Stimulated activated CD4-positive, alpha-beta T cell treated with anti-CD3 and anti-CD28 coated beads, Interleukin-12 subunit alpha, Interleukin-12 subunit beta, amount 100 ng/mL, for 48 hours (primary cell): ENCODE results near the gene SLC17A2.

Source experiments
- DNase-seq, 3 donors: peaks; one replicate each; pipeline ENCODE4 v3.0.0-alpha.2; 2020; ENCODE audit warnings: low read depth in 2 of 3, low spot score in 1 of 3

SLC17A2 gene, protein sequence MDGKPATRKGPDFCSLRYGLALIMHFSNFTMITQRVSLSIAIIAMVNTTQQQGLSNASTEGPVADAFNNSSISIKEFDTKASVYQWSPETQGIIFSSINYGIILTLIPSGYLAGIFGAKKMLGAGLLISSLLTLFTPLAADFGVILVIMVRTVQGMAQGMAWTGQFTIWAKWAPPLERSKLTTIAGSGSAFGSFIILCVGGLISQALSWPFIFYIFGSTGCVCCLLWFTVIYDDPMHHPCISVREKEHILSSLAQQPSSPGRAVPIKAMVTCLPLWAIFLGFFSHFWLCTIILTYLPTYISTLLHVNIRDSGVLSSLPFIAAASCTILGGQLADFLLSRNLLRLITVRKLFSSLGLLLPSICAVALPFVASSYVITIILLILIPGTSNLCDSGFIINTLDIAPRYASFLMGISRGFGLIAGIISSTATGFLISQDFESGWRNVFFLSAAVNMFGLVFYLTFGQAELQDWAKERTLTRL

DNA sequence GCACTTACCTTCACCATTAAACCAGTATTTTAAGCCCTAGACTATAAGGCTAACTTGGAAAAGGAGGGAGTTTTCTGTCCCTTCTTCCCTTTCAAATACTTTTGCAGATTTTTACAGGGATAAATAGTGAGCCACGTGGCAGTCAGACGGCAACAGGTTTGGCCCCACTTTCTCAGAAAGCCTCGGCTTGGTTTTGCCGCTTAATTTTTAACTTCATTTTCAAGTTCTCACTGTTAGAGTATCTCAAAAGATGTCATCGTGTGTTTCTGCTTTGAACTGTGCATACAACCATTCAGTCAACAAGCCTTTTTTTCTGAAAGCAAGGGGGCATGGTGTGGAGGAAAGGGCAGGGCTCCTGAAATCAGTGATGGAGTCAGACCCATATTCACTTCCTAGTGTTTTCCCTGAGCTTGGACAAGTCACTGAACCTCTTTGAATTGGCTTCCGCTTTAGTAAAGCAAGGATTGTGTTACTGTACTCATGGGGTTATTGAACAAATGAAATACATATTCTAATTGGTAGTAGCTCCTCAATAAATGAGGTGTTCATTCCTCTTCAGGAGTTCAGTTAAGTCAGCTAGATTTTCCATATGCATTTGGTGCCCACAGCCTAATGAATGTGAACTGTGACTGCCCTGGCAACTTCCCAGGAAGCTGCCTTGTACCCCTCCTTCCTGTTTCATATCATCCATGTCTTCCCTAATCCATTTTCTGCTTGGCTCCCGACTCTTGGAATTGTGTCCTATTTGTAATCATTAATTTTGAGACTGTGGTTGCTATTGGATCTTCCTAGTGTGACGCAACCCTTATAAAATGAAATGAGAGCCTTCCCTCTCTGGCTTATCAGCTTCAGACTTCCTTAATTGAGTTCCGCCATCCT is at the start of gene SLC17A2:
Gene SLC17A2 (minus strand): TSS at position 160 of the 879 bp plus-strand sequence. CDS start 4,895 bp downstream, outside the sequence.
- no peak for DNase-seq

DNA sequence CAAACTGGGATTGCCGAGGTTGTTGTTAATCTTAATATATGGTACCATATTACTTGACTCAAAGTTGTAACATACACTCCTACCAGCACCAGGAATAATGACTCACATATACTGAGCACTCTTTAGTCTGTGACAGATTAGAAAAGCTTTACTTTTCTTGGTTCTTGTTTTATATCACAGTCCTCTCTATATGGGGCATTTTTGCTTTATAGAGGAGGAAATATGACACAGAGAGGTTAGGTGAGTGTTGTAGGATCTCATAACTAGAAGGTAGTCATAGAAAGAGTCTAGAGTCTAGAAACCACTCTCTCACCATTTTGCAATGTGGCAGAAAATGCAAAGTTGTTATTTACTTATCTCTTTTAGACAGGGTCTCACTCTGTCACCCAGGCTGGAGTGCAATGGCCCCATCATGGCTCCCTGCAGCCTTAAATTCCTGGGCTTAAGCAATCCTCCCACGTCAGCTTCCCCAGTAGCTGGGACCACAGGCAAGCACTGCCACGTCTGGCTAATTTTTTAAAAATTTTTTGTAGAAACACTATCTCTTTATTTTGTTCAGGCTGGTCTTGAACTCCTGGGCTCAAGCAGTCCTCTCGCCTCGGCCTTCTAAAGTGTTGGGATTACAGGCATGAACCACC is 45.6 kb upstream of the SLC17A2 start:
- no peak for DNase-seq

DNA sequence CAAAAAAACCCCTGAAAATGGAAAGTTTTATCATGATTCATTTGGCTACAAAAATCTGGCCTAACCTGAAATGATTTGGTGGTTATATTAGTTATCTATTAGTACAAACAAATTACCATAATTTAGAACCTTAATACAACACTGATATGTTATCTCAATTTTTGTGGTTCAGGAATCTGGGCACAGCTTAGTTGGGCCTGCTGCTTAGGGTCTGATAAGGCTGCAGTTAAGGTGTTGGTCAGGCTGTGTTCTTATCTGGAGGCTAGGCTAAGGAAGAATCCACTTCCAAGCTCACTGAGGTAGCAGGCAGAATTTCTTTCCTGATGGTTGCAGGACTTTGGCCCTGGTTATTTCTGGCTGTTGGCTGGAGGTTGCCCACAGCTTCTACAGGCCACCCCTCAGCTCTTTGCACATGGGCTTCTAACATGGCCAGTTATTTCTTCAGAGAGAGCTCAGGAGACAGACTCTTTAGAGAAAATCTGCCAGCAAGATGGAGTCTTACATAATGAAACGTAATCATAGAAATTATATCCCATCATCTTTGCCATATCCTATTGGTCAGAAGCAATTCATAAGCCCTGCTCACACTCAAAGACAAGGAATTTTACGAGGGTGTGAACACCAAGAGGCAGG is 43.5 kb upstream of the SLC17A2 start:
- DNase-seq = no peak

DNA sequence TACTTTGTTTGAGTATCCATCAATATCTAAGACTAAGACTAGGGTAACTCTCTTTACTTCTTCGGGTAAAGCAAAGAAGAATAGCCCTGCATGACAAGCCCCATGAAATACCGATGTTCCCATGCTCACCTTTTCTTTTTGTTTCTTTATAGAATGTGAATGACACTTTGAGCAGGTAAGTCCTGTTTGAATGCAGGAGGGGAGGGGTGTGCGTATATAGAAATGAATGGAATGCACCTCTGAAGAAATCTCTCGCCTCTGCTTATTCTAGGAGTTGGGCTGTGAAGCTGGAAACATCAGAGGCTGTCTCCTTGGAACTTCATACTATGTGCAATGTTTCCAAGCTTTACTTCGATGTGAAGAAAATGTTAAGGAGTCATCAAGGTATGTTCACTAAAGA is 42.4 kb upstream of the SLC17A2 start:
- no peak for DNase-seq

DNA sequence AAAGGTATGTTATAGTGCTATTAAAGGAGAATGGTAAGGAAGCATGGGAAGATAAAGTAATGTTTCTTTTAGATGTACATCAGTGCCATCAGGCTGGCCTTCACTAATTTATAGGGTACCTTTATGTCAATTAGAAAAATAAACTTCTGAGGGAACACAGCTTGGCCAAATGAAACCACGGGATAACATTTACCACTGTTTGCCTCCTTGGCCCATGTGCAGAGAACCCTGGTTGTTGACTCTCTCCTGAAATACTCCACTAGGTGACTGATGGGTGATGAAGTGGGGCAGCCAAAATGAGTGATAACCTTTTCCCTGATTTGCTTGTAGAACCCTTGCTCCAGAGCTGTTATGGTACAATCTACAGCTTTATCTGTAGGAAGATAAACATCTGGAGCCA is 41.6 kb upstream of the SLC17A2 start:
- DNase-seq = no peak

DNA sequence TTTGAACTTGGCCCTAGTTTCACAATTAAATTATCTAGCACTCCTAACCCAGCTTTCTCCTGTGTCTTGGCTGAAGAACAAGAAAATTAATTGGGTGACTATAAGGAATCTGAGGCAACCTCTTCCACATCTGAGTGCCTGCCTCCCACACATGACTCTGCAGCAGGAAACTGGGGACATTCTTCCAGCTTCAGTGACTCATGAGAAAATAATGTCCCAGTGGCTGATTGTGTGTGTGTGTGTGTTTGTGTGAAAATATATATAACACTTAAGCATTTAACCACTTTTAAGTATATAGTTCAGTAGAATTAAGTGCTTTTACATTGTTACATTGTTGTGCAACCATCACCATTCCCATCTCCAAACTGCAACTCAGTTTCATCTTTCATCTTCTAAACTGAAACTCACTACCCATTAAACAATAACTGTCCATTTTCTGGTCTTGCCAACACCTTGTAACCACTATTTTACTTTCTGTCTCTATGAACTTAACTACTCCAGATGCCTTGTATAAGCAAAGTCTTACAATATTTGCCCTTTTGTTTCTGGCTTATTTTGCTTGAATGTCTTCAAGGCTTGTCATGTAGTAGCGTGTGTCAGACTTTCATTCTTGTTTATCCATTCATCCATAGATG is 40.8 kb upstream of the SLC17A2 start:
- no peak for DNase-seq

DNA sequence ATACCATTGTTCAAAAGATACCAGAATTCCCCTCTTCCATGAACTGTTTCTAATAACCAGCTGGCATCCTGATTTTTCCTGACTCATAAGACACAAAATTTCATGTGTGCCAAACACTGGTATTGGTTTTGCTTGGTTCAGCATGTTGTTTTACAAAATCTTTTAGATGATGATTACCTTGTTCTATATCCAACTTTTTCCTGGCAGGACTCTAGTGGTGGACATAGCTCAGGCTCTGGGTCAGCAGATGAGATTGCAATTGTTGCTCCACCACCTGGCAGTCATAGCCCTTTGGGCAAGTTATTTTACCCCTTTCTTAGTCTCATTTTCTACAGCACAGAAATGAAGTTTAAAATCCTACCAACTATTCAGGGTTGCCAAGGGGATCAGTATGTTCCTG is 38.3 kb upstream of the SLC17A2 start:
- no peak for DNase-seq

DNA sequence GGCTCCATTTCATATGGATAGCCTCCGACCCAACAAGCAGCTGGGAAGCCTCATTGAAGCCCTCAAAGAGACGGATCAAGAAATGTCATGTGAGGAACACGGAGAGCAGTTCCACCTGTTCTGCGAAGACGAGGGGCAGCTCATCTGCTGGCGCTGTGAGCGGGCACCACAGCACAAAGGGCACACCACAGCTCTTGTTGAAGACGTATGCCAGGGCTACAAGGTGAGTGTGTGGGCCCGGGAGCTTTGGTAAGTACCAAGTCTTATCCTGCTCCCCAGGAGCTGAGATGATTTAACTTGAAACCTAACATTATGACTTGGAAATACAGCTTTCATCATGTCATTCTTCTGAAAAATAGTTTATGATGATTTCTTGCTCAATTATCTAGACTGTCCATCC is 36.2 kb upstream of the SLC17A2 start:
- no peak for DNase-seq

DNA sequence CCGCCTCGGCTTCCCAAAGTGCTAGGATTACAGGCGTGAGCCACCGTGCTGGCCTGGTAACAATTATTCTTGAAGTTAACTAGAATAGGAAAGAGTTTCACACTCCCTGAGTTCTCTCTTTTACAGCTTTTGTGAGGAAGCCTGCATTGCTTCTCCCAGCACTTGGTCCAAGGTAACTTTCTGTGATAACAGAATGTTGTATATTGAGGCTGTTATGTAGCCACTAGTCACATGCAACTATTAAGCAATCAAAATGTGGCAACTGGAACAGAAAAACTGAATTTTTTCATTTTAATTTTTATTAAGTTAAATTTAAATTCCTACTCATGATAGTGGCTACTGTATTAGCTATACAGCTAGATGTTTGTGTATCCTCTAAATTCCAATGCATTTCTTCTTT is 34.6 kb upstream of the SLC17A2 start:
- no peak for DNase-seq

DNA sequence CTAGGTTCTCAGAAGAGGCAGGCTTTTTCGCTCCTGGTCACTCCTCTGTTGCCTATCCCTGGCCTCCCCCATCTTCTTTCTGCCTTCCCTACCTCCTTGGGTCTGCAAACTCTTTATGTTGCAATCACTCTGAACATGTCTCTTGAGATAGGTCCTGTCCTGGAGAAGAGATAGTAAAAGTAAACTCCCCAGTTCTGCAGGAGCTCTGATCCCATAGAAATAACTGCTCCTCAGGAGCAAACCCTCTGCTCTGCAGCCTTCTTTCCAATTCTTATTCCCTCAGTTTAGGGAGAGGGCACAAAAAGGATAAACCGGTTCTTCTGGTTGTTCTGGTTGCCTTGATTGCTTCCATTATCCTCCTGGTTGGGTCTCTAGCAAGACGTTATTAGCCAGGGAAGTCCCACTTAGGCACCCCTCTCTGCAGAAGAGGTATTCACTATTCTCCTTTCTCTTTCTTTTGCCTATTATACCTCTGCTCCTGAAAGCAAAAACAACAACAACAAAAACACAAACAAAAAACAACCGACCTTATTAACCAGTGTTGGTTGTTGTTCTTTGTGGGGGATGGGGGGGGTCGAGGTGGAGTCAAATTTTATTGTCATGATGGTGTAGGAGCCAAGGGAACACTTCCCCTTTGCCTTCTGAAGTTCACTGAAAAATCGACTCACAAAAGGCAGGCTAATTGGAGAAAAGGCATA is 33.1 kb upstream of the SLC17A2 start:
- DNase-seq = no peak

DNA sequence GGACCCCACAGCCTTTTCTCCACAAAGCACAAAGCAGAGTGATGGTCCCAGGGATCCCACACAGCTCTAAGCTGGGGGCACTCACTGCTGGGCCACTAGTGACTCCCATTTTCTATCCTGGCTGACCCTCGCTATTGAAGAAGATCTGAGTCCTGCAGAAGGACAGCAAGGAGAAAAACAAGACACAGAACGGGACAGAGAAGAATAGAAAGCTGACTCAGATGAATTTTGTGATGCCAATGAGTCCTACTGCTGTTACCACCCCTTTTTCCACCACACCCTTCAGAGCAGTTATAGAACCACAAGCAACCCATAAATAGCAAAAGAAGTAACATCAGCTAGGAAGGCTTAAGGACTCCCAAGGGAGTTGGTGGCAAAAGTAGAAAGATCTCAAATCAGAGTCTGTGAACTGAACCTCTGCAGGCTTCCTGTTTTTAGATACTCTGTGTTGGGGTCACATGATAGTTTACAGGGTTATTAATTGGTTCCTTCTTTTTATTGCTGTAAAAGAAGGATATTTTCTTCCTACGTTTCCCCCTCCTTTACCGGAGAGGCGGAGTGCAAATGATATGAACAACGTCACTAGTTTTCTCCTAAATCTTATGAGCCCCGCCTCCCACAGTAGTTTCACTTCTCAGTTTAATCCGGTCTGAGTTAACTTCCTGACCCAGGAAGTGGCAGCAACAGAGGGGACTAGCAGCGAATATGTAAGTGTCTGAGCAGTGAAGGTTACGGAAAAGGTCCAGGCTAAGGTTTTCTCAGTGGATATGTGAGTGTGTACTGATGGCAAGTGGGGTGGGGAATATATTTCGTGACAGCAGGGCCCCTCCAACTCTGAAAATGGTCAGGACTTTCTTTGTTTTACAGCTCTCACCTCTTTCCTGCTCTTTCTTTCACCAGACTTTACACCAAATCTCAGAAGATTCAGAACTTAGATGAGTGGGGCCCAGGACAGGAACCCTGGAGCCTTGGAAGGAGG is 31.9 kb upstream of the SLC17A2 start, which contains the start of gene TRIM38:
Gene TRIM38 (plus strand): TSS at position 654 of the 979 bp plus-strand sequence. CDS start 3,721 bp downstream, outside the sequence.
- DNase-seq = peak; percentile 52 to 66 (median 54)

DNA sequence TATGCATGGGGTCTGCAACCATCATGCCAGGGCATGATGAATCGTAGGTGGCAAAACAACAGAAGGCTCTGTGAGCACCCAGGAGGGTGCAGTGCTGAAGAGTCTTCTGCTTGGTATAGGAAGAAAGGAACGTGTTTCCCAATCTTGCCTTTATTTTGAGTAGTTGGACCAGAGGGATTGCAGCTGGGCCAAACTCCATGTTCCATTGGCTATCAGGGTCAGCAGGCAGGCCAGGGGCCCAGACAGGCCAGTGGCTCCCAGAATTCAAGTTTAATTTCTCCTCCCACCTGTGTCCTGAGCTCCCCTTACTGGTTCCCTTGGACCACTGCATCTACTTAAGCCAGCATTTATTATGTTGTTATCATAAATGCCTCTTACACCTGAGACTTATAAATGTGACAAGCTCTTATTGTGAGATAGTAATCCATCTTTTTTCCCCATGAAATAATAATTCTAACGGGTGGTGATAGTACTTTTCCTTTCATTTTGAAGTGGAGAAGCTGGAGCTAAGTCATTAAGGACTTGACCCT is 31.2 kb upstream of the SLC17A2 start:
- DNase-seq = no peak

DNA sequence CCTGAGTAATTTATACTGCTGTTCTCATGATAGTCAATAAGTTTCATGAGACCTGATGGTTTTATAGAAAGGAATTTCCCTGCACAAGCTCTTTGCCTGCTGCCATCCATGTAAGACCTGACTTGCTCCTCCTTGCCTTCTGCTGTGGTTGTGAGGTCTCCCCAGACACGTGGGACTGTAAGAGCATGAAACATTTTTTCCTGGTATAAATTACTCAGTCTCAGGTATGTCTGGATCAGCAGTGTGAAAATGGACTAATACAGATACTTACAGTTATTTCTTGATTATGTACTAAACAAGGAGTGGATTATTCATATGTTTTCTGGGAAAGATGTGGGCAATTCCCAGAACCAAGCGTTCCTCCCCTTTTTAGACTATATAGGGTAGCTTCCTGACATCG is 30.2 kb upstream of the SLC17A2 start:
- DNase-seq = peak; percentile 46 to 57 (median 53)

DNA sequence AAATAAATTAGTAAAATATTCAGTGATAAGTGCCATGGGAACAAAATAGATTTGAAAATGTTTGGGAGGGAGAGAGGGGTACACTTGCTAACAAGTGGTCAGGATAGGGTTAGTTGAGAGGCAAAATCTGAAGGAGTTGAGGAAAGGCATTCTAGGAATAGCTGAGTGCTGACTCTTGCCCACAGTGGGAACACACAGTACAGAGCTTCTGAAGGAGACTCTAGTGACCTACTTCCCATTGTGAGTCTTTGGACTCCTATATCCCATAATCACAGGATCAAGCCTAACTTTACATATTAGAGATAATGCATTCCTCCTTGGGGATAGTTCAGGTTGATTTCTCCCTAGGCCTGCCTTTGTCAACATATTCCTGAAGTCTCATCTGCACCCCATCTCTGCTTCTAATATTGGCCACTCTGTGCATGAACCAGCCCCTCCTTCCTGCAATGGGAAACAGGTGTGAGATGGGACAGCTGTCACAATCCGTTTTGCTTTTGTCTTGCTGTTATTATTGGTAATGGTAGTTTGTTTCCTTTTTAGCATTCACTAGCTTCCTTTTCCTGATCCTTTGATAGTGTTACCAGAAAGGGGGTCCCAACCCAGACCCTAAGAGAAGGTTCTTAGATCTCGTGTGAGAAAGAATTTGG is 29.5 kb upstream of the SLC17A2 start:
- no peak for DNase-seq

DNA sequence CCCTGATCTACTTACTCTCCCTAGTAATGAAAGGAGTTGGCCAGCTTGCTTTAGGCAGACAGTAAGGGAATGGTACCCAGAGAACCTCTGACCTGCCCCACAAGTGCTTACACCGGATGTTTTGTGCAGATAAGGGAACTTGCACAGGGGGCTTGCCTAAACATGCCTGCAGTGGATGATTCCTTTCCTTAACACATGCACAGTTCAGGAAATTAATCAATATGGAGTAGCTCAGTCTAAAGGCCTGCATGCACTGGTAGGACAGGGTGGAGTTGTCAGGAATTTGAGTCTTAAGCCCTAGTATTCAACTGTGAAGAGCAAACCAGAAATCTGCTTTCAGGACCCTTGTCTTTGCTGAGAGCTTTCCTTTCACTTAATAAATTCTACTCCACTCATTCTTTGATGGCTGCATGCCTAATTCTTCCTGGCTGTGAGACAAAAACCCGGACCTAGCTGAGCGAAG is 28.2 kb upstream of the SLC17A2 start:
- DNase-seq = no peak

DNA sequence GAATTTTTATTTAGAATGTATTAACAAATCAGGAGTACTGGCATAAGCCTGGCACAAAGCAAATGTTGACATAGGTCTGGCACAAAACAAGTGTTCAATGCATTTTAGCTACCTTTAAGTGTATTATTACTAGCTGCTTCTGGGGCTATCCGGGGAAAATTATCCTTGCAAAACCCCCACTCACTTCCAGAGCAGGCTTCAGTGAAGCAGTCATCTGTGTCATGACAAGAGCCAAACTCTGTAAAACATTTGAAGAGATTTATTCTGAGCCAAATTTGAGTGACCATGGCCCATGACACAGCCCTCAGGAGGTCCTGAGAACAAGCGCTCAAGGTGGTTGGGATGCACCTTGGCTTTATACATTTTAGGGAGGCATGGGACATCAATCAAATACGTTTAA is 25.7 kb upstream of the SLC17A2 start:
- DNase-seq = no peak

DNA sequence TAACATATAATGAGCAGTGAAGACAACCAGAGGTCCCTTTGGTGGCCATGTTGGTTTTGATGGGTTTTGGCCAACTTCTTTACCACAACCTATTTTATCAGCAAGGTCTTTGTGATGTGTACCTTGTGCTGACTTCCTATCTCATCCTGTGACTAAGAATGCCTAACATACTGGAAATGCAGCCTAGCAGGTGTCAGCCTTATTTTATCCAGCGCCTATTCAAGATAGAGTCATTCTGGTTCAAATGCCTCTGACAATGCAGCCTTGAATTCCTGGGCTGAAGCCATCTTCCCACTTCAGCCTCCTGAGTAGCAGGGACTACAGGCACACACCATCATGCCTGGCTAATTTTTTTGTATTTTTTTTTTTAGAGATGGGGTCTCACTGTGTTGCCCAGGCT is 24.3 kb upstream of the SLC17A2 start:
- DNase-seq = no peak

DNA sequence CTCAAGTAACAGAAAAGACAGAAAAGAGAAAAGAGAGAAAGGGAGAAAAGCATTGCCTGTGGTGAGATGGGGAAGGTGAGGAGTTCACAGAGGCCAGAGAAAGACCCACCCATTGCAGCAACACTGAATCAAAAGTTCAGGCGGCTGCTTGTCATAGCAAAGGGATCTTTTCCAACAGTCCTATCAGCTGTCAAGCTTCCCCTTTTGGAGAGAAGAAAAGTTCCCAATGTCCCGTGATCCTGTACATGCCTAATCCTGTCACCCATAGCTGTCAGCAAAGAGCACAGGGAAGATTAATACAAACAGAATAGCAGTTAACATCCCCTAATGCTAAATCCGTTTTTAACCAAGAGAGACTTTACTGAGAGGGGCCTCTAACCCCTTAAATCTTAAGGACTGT is 23.2 kb upstream of the SLC17A2 start:
- no peak for DNase-seq
